WTC11 (cell line): Measurements from ENCODE around the gene MSL1. TPM values are rescaled to one million over a fixed set of nuclear protein-coding genes. Genes with fewer than 3 reads are reported as not detected.

ENCODE experiments used
- ATAC-seq: fragments of 200-7000 bp; cut with Tn5 transposase; 2 replicates; pipeline ENCODE4 v1.10.0; 2021; ENCODE audit warnings: mild to moderate bottlenecking, moderate library complexity
- CTCF ChIA-PET: fragments of 300-600 bp; sonication (Branson Sonifier 250); formaldehyde crosslinking; loops from one replicate; lab custom pipeline; 2021; ENCODE audit warnings: antibody characterized with exemption; lab: Charles Lee
- POLR2A ChIA-PET: fragments of 350-600 bp; sonication (Branson Sonifier 250); formaldehyde crosslinking; loops from one replicate; lab custom pipeline; 2021; ENCODE audit warnings: antibody characterized with exemption; lab: Charles Lee
- DNase-seq: peaks from one replicate; pipeline ENCODE4 v3.0.0; 2021; ENCODE audit warnings: low spot score
- H3K27ac Mint-ChIP-seq: 2 replicates; pipeline ENCODE4 v1.8.0; 2021; ENCODE audit warnings: mixed read lengths
- H3K27me3 Mint-ChIP-seq: 2 replicates; pipeline ENCODE4 v1.8.0; 2021; ENCODE audit warnings: low read depth, mild to moderate bottlenecking, moderate library complexity, mixed read lengths
- H3K36me3 Mint-ChIP-seq: 2 replicates; pipeline ENCODE4 v1.8.0; 2021; ENCODE audit warnings: mixed read lengths
- H3K4me1 Mint-ChIP-seq: 2 replicates; pipeline ENCODE4 v1.8.0; 2022; ENCODE audit warnings: mixed read lengths
- H3K4me3 Mint-ChIP-seq: 2 replicates; pipeline ENCODE4 v1.8.0; 2021; ENCODE audit warnings: mild to moderate bottlenecking, moderate library complexity, mixed read lengths
- H3K9me3 Mint-ChIP-seq: 2 replicates; pipeline ENCODE4 v1.8.0; 2021; ENCODE audit warnings: mixed read lengths
- ATF3 ChIP-seq: sonication (generic); formaldehyde crosslinking; conservative IDR thresholded peaks from 2 replicates; pipeline ENCODE4 v1.8.1; 2022; ENCODE audit warnings: mild to moderate bottlenecking, missing genetic modification reagents
- EMX1 ChIP-seq: fragments of 250-450 bp; sonication (Bioruptor Pico); IDR thresholded peaks from 2 replicates; pipeline ENCODE4 v1.8.0; 2021; ENCODE audit warnings: mild to moderate bottlenecking
- ETV6 ChIP-seq: sonication (generic); formaldehyde crosslinking; IDR thresholded peaks from 2 replicates; pipeline ENCODE4 v1.8.1; 2022; ENCODE audit warnings: mild to moderate bottlenecking, missing genetic modification reagents
- FOXK1 ChIP-seq: sonication (generic); formaldehyde crosslinking; IDR thresholded peaks from 2 replicates; pipeline ENCODE4 v1.8.0; 2022; ENCODE audit warnings: mild to moderate bottlenecking, moderate library complexity, missing genetic modification reagents
- HMGXB4 ChIP-seq: sonication (generic); formaldehyde crosslinking; IDR thresholded peaks from 2 replicates; pipeline ENCODE4 v1.8.1; 2023; ENCODE audit warnings: mild to moderate bottlenecking, moderate library complexity, missing genetic modification reagents
- JAZF1 ChIP-seq: fragments of 250-450 bp; sonication (Bioruptor Pico); IDR thresholded peaks from 2 replicates; pipeline ENCODE4 v1.9.0; 2021; ENCODE audit warnings: moderate library complexity, mild to moderate bottlenecking, inconsistent platforms
- MLX ChIP-seq: sonication (generic); formaldehyde crosslinking; IDR thresholded peaks from 2 replicates; pipeline ENCODE4 v1.8.1; 2023; ENCODE audit warnings: mild to moderate bottlenecking, missing genetic modification reagents, moderate library complexity
- PRDM15 ChIP-seq: sonication (generic); formaldehyde crosslinking; IDR thresholded peaks from 2 replicates; pipeline ENCODE4 v1.8.0; 2022; ENCODE audit warnings: missing genetic modification reagents
- PRRX2 ChIP-seq: fragments of 250-450 bp; sonication (Bioruptor Pico); IDR thresholded peaks from 2 replicates; pipeline ENCODE4 v1.8.0; 2021; ENCODE audit warnings: mild to moderate bottlenecking
- TCF7 ChIP-seq: sonication (generic); formaldehyde crosslinking; IDR thresholded peaks from 2 replicates; pipeline ENCODE4 v1.8.0; 2022; ENCODE audit warnings: mild to moderate bottlenecking, low read depth, missing genetic modification reagents, moderate library complexity
- TEAD1 ChIP-seq: sonication (generic); formaldehyde crosslinking; IDR thresholded peaks from 2 replicates; pipeline ENCODE4 v1.8.0; 2022; ENCODE audit warnings: mild to moderate bottlenecking, missing genetic modification reagents
- TEAD4 ChIP-seq: sonication (generic); formaldehyde crosslinking; IDR thresholded peaks from 2 replicates; pipeline ENCODE4 v1.8.0; 2022; ENCODE audit warnings: mild to moderate bottlenecking, missing genetic modification reagents
- ZNF121 ChIP-seq: sonication (generic); formaldehyde crosslinking; IDR thresholded peaks from 2 replicates; pipeline ENCODE4 v1.8.0; 2023; ENCODE audit warnings: missing genetic modification reagents
- ZNF138 ChIP-seq: sonication (generic); formaldehyde crosslinking; conservative IDR thresholded peaks from 2 replicates; pipeline ENCODE4 v1.8.1; 2022; ENCODE audit warnings: mild to moderate bottlenecking, moderate library complexity, missing genetic modification reagents
- ZNF317 ChIP-seq: sonication (generic); formaldehyde crosslinking; IDR thresholded peaks from 2 replicates; pipeline ENCODE4 v1.8.1; 2023; ENCODE audit warnings: low read depth, mild to moderate bottlenecking, moderate library complexity, missing genetic modification reagents, borderline replicate concordance
- total RNA-seq: library from RNA; stranded (reverse); gene quantifications from 3 replicates; pipeline ENCODE4 v1.2.3, GENCODE V29; 2021
- TF ChIP-seq, protein P1 (sequence below): fragments of 250-450 bp; sonication (Bioruptor Pico); IDR thresholded peaks from 2 replicates; pipeline ENCODE4 v1.8.0; 2021; ENCODE audit warnings: mild to moderate bottlenecking
- TF ChIP-seq, protein P2 (sequence below): sonication (generic); formaldehyde crosslinking; IDR thresholded peaks from 2 replicates; pipeline ENCODE4 v1.8.0; 2022; ENCODE audit warnings: mild to moderate bottlenecking, missing genetic modification reagents

The MSL1 gene
- total RNA-seq, 1 experiment from 2014 or later, result 78.1 TPM

DNA sequence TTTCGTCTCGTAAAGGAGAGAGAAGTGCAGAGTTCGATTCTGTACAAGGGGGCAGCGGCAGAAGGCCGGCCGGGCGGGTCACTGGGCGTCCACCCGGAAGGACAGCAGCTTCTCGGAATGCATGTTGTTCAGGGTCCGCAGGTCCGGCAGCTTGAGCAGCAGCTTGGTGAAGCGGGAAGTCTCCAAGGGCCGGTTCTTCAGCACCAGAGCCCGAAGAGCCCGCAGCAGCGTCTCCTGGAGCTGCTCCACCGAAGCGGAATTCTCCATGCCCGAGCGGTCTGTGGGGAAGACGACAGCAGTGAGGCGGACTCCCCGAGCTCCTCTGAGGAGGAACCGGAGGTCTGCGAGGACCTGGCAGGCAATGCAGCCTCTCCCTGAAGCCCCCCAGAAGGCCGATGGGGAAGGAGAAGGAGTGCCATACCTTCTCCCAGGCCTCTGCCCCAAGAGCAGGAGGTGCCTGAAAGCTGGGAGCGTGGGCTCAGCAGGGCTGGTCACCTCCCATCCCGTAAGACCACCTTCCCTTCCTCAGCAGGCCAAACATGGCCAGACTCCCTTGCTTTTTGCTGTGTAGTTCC, 28.7 kb upstream of the MSL1 start:
- no peak for ATAC-seq
- Mint-ChIP-seq H3K4me3 (no peak overlapping the region), H3K36me3 (peaks cover 29% of the 10 kb centered on the region), H3K9me3 (no peaks in the 10 kb centered on the region)
- TF ChIP-seq PRDM15 (CRISPR knock-in tag), result no peak
- TF ChIP-seq ETV6 (CRISPR knock-in tag), result no peak
- TF ChIP-seq MLX (CRISPR knock-in tag), result no peak
- TF ChIP-seq ATF3 (CRISPR knock-in tag), result no peak
- no peak for TF ChIP-seq TCF7 (CRISPR knock-in tag)
- no peak for TF ChIP-seq ZNF317 (CRISPR knock-in tag)
- TF ChIP-seq ZNF138 (CRISPR knock-in tag), result no peak
- TF ChIP-seq JAZF1 (CRISPR knock-in tag), result no peak
- TF ChIP-seq, all 79 proteins: peak for 0
- DNase-seq, result no peak
- Mint-ChIP-seq H3K27me3 (peaks cover under 1% of the 10 kb centered on the region), H3K4me1 (peaks cover 28% of the 10 kb centered on the region), H3K27ac (no peak overlapping the region)
- ChIA-PET POLR2A (interaction anchor here (1.1 to 1.5 kb wide), 2 partner anchors 8 to 31 kb away, joined by 3 read pairs; no protein-coding TSS in a partner anchor), CTCF (interaction anchor here (0.5 to 3.3 kb wide), 6 partner anchors 18 to 142 kb away, joined by 3 to 15 read pairs (median 6); no protein-coding TSS in a partner anchor)

DNA sequence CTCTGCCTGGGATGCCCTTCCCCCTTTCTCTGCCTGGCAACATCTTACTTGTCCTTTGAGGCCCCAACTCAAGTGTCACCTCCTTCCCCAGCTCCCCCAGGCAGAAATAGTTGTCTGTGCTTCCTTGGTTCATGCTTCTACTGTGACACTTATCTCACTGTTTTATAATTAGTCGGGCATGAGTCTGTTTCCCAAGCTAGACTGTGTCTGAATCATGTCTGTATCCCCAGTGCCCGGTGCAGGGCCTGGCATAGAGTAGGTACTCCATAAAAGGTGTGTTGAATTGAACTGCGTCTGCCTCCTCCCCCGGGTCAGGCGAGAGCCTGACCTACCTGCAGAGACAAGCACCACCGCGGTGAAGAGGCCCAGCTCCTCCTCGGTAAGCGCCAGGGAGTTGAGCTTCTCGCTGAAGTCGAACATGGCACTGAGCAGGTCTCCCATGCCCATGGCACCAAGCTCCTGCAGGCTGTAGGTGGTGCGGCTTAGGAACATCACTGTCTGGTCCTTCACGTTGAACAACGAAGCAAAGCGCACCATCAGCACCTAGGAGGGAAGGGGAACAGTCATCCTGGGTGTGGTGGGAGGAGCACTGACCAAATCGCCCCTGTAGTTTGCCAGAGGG, 28.1 kb upstream of the MSL1 start:
- ATAC-seq, result no peak
- TF ChIP-seq TEAD1, result no peak
- no peak for TF ChIP-seq PRRX2 (CRISPR knock-in tag)
- no peak for TF ChIP-seq ZNF121 (CRISPR knock-in tag)
- TF ChIP-seq EMX1 (CRISPR knock-in tag), result no peak
- TF ChIP-seq MLX (CRISPR knock-in tag), result no peak
- TF ChIP-seq HMGXB4 (CRISPR knock-in tag), result no peak
- no peak overlapping the region for H3K4me3 Mint-ChIP-seq

DNA sequence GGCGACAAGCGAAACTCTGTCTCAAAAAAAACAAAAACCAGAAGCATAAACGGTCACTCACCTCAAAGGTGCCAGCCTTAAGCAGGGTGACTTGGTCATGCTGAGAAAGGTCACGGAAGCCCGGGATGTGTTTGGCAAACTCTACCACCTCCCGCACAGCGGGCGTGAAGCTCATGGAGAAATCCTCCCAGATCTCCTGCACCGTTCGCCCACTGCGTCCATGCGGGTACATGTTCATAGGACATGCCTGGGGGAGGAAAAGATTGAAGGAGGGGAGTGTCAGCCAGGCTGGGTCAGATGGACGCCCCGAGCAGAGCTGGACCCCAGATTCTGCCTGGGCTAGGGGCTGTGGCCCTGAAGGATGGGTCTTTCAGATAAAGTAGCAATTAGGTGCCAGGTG, 26.9 kb upstream of the MSL1 start:
- no peak overlapping the region for H3K4me3 Mint-ChIP-seq
- ATAC-seq (no peak), DNase-seq (no peak)
- ChIA-PET POLR2A (no interaction called here), CTCF (interaction anchor here (0.8 to 3.3 kb wide), 3 partner anchors 9 to 20 kb away, joined by 3 to 15 read pairs (median 11); no protein-coding TSS in a partner anchor)
- no peak overlapping the region for H3K27ac Mint-ChIP-seq
- H3K36me3 Mint-ChIP-seq, result peaks cover 29% of the 10 kb centered on the region
- peaks cover 34% of the 10 kb centered on the region for H3K4me1 Mint-ChIP-seq
- no peaks in the 10 kb centered on the region for H3K9me3 Mint-ChIP-seq
- H3K27me3 Mint-ChIP-seq, result peaks cover 16% of the 10 kb centered on the region
- TF ChIP-seq, protein P1, sequence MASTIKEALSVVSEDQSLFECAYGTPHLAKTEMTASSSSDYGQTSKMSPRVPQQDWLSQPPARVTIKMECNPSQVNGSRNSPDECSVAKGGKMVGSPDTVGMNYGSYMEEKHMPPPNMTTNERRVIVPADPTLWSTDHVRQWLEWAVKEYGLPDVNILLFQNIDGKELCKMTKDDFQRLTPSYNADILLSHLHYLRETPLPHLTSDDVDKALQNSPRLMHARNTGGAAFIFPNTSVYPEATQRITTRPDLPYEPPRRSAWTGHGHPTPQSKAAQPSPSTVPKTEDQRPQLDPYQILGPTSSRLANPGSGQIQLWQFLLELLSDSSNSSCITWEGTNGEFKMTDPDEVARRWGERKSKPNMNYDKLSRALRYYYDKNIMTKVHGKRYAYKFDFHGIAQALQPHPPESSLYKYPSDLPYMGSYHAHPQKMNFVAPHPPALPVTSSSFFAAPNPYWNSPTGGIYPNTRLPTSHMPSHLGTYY (CRISPR knock-in tag), result no peak
- TF ChIP-seq JAZF1 (CRISPR knock-in tag) (no peak), FOXK1 (CRISPR knock-in tag) (no peak), TEAD4 (CRISPR knock-in tag) (no peak)
- TF ChIP-seq, protein P2, sequence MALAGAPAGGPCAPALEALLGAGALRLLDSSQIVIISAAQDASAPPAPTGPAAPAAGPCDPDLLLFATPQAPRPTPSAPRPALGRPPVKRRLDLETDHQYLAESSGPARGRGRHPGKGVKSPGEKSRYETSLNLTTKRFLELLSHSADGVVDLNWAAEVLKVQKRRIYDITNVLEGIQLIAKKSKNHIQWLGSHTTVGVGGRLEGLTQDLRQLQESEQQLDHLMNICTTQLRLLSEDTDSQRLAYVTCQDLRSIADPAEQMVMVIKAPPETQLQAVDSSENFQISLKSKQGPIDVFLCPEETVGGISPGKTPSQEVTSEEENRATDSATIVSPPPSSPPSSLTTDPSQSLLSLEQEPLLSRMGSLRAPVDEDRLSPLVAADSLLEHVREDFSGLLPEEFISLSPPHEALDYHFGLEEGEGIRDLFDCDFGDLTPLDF (CRISPR knock-in tag), result no peak

More for the DNA sequence above, 28.1 kb upstream of the MSL1 start:
- Mint-ChIP-seq H3K9me3 (no peaks in the 10 kb centered on the region), H3K4me1 (peaks cover 32% of the 10 kb centered on the region), H3K27ac (no peak overlapping the region), H3K36me3 (peaks cover 29% of the 10 kb centered on the region), H3K27me3 (peaks cover 6% of the 10 kb centered on the region)
- no peak for DNase-seq
- CTCF ChIA-PET, result interaction anchor here (1.4 to 3.3 kb wide), 4 partner anchors 18 to 80 kb away, joined by 6 to 15 read pairs (median 8); no protein-coding TSS in a partner anchor
- POLR2A ChIA-PET, result interaction anchor here (0.8 to 1.1 kb wide), 2 partner anchors 30 to 137 kb away, joined by 3 read pairs; no protein-coding TSS in a partner anchor
